Measurements from ENCODE around the gene RGS3.
"Not testable (repeated sequence)": the region's sequence is repeated elsewhere in the genome, so short reads cannot be mapped to it uniquely, and the experiment has no call there.

Gene RGS3

DNA sequence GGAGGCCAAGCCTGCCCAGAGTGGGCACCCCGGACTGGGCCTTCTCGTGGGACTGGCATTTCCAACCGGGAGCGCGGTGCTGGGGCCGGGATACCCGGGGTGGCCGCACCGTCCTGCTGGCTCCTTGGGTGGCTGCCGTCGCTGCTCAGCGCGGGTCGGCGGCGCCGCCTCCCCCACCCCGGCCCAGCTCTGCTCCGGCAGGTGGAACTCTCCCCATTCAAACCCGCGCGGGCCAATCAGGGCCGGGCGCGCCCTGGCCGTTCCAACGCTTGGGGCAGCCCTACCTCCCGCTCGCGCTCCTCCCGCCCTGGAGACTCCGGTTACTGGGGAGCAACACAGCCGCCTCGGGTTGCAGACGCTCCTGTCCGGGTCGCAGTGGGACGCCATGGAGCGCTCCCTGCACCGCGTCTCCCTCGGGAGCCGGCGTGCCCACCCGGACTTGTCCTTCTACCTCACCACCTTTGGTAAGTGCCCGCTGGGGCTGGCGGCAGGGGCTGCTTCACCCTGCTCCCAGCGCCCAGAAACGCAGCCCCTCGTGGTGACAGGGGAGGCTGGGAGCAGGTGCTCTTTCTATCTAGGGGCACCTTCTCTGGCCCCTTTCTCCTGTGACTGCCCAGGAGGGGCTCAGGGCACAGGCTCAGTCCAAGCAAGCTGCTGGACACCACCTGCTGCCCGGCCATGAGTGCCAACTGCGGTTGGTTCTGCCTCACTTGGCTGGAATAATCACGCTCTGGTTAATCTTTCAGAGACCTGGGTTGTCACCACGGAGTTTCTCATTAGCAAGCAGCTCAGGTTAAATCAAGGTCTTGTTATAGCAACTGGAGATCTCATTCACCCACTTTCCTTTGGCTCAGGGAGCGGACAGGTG lies at the start of gene RGS3:
TSS of gene RGS3 (plus strand) at position 310 of the 868 bp plus-strand sequence. CDS start at position 386, 76 bp downstream.
- DNase-seq (ENCODE audit: low read depth, low spot score), result no peak

DNA sequence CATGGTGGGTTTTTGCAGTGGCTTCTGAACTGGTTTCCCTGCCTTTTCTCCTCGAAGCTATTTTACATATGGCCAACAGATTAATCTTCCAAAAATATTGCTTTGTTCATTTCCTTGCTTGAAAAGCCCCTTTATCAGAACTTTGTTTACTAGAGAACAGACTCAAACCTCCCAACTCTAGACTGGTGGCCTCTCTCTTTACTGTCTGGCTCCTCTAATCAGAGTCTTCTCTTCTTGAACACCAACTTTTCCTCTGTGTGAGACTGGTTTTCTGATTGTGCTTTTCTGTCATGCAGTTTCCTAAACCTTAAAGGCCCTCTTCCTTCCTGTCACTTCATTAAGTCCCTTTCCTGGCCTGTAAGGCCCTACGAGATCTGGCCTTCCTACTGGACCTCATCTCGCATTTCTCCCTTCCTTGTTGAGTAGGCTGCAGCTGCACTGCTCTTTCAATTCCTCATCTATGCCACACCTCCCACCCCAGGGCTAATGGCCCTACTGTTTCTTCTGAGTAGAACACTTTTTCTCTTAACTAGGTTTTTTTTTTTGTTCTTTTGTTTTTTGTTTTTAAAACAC lies 47.3 kb upstream of the RGS3 start:
- DNase-seq (ENCODE audit: low read depth, low spot score), result no peak

DNA sequence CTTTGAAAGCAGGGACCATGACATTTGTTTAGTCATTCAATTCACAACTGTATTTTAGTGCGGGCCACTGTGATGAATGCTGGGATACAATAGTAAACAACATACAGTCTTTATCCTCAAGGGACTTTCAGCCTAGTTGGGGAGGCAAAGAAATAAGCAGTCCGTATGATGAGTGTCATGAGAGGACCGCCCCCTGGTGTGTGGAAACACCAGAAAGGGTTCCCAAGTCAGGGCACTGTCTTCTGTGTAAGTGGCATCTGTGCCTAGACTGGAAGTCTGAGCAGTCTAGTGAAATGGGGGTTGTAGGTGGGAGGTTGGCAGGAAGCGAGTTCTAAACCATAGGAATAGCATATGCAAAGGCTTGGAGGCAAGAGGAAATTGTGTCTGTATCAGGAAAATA lies 46.2 kb upstream of the RGS3 start:
- no peak for DNase-seq (ENCODE audit: low read depth, low spot score)

DNA sequence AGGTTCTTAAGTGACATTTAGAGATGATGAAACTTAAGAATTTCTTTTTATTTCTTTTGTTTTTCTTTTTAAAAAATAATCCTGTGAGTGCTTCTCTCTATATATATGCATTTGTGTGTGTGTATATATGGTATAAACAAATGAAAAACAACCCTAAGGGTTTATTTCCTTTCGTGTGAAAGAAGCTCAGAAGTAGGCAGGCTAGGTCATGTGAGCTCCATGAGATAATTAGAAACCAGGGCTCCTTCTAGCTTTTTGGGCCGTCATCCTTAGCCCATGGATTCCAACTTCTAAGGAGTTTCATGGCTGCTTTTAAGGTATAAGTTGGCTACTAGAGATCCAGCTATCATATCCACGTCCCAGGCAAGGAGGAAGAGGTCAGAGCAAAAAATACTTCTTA lies 41.8 kb upstream of the RGS3 start:
- DNase-seq (ENCODE audit: low read depth, low spot score), result no peak

DNA sequence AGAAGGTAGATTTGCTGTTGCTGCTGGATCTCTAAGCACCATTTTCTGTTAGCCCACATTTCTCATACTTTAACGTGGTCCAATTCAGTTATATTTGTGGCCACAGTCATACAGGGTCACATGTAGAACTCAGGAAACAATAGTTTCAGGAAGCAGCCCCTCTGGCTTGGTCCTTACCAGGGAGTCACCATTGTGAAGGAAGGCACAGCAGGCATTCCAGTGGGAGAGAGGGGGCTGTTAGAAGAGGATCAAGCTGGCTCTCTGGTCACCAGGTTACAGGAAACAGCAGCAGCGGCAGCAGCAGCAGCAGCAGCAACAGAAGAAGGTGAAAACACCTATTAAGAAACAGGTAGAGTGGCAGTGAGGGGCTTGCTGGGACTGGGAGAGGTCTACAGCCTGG lies 38.5 kb upstream of the RGS3 start:
- no peak for DNase-seq (ENCODE audit: low read depth, low spot score)

DNA sequence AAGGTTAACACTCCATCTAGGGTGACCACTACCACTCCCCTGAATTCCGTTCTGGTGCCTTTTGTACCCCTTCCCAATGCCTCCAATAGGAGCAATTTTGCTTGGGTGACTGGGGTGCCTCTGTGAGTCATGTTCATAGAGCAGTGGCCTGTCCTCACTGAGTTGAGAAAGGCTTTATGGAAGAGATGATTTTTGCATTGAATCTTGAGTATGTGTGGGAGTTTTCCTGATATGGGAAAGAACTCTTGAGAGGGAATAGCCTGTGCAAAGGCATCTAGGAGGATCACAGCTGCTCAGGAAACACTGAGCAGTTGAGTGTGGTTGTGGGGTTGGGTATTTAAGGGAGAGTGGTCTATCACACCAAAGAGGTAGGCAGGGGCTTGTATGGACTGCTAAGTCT lies 36.8 kb upstream of the RGS3 start:
- no peak for DNase-seq (ENCODE audit: low read depth, low spot score)

- no peak for DNase-seq (ENCODE audit: low read depth, low spot score)
Observed at GRCh38 chr9:113427629-113428028, 35.9 kb upstream of the RGS3 start.

DNA sequence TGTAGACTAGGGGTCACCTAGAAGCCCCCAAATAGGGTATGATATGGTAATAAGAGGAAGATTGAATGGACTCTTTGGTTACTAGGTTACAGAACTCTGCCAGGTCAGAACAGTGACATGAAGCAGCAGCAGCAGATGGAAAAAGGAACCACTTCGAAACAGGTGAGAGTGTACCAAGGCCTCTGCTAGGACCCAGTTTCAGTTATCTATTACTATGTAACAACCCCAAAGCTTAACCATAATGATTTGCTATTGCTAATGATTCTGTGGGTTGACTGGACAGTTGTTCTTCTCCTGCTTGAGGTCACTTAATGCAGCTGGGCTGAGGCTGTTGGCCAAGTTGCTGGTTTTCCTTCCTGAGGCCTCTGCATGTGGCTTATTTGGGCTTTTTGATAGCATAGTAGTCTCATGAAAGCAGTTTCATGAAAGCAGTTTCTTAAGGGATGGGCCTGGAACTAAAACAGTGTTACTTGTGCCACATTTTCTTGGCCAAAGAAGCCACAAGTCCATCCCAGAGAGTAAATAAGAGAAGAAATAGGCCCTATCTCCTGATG lies 35.4 kb upstream of the RGS3 start:
- DNase-seq (ENCODE audit: low read depth, low spot score), result no peak

DNA sequence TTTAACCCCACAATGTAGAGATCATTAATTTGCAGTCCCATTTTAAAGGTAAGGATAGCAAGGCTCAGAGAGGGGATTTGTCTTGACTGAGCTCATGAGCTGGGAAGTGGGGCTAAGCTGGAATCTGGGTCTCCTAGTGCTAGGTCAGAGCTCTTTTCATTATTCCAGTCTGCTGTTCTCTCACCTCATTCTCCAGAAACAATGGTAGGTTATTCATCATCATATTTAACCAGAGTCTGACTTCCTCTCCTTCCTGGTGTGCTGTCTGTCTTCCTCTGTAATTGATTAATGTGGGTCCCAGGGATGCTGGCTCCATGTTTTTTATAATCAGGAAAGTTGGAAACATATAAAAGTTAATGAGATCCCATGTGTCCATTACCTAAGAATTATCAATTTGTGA lies 32.3 kb upstream of the RGS3 start:
- DNase-seq (ENCODE audit: low read depth, low spot score), result no peak

- no peak for DNase-seq (ENCODE audit: low read depth, low spot score)
Observed at GRCh38 chr9:113436728-113437515, 26.6 kb upstream of the RGS3 start.

DNA sequence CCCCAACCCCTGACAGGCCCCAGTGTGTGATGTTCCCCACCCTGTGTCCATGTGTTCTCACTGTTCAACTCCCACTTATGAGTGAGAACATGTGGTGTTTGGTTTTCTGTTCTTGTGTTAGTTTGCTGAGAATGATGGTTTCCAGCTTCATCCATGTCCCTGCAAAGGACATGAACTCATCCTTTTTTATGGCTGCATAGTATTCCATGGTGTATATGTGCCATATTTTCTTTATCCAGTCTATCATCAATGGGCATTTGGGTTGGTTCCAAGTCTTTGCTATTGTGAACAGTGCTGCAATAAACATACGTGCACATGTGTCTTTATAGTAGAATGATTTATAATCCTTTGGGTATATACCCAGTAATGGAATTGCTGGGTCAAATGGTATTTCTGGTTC lies 25.8 kb upstream of the RGS3 start:
- DNase-seq (ENCODE audit: low read depth, low spot score), result not testable (repeated sequence)

GRCh38 chr9:113444736-113445135 lies 18.8 kb upstream of the RGS3 start:
- DNase-seq (ENCODE audit: low read depth, low spot score), result no peak

GRCh38 chr9:113446323-113446740 lies 17.2 kb upstream of the RGS3 start:
- DNase-seq (ENCODE audit: low read depth, low spot score), result no peak

DNA sequence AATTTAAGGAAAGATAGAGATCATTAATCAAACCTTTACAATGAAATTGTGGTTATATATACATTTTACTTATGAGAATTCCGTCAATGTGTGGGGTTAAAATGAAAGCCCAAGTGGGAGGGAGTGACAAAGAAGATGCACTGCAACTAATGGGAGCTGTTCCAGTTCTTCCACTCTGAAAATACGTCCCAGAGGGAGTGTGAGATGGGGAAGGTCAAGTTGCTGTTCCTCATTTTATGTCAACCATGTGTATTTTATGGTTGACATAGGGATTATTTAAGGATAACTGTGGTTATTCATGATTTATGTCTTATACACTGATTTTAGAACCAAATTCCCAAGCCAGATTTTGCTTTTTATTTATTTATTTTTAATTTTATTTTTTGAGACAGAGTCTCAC lies 14.2 kb upstream of the RGS3 start:
- no peak for DNase-seq (ENCODE audit: low read depth, low spot score)

DNA sequence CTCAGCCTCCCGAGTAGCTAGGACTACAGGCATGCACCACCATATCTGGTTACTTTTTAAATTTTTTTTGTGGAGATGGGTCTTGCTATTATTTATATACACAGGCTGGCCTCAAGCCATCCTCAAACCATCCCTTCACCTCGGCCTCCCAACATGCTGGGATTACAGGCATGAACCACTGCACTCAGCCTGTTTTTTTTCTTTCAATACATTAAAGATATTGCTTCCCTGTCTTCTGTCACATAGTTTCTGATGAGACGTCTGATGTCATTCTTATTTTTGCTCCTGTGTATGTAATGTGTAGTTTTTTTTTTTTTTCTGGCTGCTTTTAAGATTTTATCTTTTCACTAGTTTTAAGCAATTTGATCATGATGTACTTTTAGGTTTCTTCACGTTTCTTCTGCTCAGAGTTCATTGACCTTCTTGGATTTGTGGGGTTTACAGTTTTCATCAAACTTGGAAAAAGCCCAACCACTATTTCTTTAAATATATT lies 11.4 kb upstream of the RGS3 start:
- no peak for DNase-seq (ENCODE audit: low read depth, low spot score)

DNA sequence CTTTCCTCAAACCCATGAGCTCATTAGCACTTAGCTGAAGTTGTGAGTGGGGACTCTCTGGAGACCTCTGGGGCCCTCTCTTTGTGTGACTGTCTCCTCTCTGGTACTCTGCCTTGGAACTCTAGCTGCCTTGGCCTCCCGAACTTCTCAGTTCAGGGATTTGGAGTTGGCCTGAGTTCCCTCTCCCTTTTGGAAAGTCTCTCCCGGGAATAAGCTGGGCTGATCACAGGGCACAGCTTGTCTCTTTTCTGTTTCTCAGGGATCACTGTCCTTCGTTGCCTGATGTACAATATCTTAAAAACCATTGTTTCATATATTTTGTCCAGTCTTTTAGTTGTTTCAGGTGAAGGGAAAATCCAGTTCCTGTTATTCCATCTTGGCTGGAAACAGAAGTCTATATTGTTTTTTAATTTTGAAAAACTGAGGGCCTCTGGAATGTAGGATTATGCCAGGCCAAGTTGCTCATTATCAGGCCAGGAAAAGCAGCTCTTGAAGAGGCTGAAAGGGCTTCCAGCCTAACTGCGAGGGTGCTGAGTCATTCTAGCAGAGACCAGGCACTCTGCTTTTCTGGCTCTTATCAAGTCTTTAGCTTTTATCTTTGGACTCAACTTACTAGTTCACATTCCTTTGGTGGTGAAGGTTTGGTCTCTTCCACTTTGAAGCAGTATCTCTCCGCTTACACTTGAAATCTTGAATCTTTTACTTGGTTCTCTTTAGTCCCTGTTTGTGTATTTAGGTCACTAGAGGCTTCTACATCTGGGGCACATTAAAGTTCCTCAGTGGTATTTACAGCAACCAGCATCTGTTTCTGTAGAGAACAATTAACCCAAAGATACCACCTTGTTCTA lies 8.4 kb upstream of the RGS3 start:
- DNase-seq (ENCODE audit: low read depth, low spot score), result peak; percentile 52

DNA sequence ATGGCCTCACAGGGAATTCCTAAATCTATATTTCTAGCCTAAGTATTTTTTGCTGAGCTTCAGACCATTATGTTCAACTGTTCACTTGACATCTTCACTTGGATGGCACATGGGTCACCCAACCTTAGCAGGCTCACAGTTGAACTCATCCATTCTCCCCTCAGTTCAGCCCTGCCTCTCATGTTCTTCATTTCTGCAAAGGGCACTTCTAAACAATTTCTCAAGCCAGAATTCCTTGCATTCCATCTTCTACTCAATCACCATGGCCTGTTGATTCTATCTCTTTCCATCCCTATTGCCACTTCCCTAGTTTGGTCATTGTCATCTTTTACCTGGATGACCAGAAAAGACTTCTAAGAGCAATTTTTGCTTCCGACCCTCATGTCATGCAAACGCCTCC lies 7.3 kb upstream of the RGS3 start:
- DNase-seq (ENCODE audit: low read depth, low spot score), result no peak

DNA sequence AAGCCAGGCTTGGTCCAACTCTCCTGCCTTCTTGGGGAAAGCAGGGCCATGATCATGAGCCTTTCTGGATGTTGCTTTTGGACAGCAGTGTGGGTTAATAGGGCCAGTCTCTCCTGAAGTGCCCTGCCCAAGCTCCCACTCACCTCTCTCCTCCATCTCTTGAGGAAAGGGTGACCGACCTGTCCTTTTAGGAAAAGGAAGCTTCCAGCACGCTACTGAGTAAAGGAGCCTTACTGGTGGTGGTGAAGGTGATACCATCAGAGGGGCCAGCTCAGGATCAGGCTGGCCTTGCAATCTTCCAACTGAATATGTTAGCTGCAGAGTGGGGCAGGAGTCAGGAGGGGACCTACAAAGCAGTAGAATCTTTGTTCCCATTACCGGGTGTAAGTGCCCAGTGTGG lies 2.2 kb upstream of the RGS3 start:
- no peak for DNase-seq (ENCODE audit: low read depth, low spot score)

DNA sequence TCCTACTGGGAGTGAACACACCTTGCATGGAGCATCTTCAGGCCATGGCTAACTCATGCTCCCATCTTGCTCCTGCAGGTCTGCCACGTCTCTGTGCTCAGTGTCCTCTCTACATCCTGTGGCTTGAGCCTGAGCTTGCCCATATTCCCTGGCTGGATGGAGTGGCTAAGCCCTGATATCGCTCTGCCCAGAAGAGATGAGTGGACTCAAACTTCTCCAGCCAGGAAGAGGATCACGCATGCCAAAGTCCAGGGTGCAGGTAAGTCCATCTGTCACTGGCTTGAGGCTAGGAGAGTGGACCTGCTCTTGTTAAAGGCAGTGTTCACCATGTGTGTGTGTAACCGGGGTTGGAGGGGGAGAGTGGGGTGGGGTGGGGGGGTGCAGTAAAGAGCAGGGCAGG lies 1.6 kb upstream of the RGS3 start:
- no peak for DNase-seq (ENCODE audit: low read depth, low spot score)

GRCh38 chr9:113462781-113463286 lies 693 bp upstream of the RGS3 start:
- DNase-seq (ENCODE audit: low read depth, low spot score), result no peak

- DNase-seq (ENCODE audit: low read depth, low spot score), result no peak
Observed at GRCh38 chr9:113464286-113464660, 746 bp downstream of the RGS3 start.
